Karpas-422 (cell line): ENCODE measurements around the gene CDK17. TPM values are rescaled to one million over a fixed set of nuclear protein-coding genes. Genes with fewer than 3 reads are reported as not detected.
"Not testable (repeated sequence)": the region's sequence is repeated elsewhere in the genome, so short reads cannot be mapped to it uniquely, and the experiment has no call there.

Experiments
- DNase-seq: peaks from one replicate; pipeline ENCODE4 v3.0.0-alpha.2; 2015
- H2AFZ ChIP-seq: fragments of 200-600 bp; sonication (generic); 2 replicates; pipeline ENCODE4 v1.6.1; 2014; ENCODE audit warnings: antibody characterized with exemption, low read length, mixed read lengths
- H3K27ac ChIP-seq: fragments of 200-600 bp; sonication (generic); 2 replicates; pipeline ENCODE4 v1.5.1; 2014; ENCODE audit warnings: mild to moderate bottlenecking, low read length, moderate library complexity
- H3K27me3 ChIP-seq: fragments of 200-600 bp; sonication (generic); 2 replicates; pipeline ENCODE4 v1.6.1; 2014; ENCODE audit warnings: low read length, mixed read lengths
- H3K36me3 ChIP-seq: fragments of 200-600 bp; sonication (generic); 2 replicates; pipeline ENCODE4 v1.6.1; 2014; ENCODE audit warnings: low read length, mixed read lengths; ENCODE audit not compliant: insufficient read depth
- H3K4me1 ChIP-seq: fragments of 200-600 bp; sonication (generic); 2 replicates; pipeline ENCODE4 v1.6.1; 2014; ENCODE audit warnings: mild to moderate bottlenecking, low read length, mixed read lengths
- H3K4me2 ChIP-seq: fragments of 200-600 bp; sonication (generic); 2 replicates; pipeline ENCODE4 v1.6.1; 2014; ENCODE audit warnings: low read length, low read depth, mild to moderate bottlenecking; ENCODE audit not compliant: poor library complexity, severe bottlenecking
- H3K4me3 ChIP-seq: fragments of 200-600 bp; sonication (generic); 2 replicates; pipeline ENCODE4 v1.5.1; 2014; ENCODE audit warnings: mild to moderate bottlenecking, antibody characterized with exemption, low read length, mixed read lengths
- H3K79me2 ChIP-seq: fragments of 200-600 bp; sonication (generic); 2 replicates; pipeline ENCODE4 v1.6.1; 2014; ENCODE audit warnings: mild to moderate bottlenecking, low read length, mixed read lengths
- H3K9ac ChIP-seq: fragments of 200-600 bp; sonication (generic); 2 replicates; pipeline ENCODE4 v1.6.0; 2014; ENCODE audit warnings: low read length
- H3K9me2 ChIP-seq: fragments of 200-600 bp; sonication (generic), shearing (Covaris generic); replicated peaks from 2 replicates; pipeline ENCODE4 v1.6.0; 2014; ENCODE audit warnings: mild to moderate bottlenecking, low read length, moderate library complexity; ENCODE audit not compliant: insufficient read depth
- H3K9me3 ChIP-seq: fragments of 300-700, 200-600 bp; sonication (generic); 2 replicates; pipeline ENCODE4 v1.6.1; 2014; ENCODE audit warnings: low read length, mixed read lengths
- H4K20me1 ChIP-seq: fragments of 200-600 bp; sonication (generic); 2 replicates; pipeline ENCODE4 v1.6.1; 2014; ENCODE audit warnings: mild to moderate bottlenecking, antibody characterized with exemption, low read length, low read depth; ENCODE audit not compliant: insufficient read depth
- total RNA-seq: library from RNA; depleted of rRNA; stranded (reverse); fragments of >200 nt; shearing (Covaris generic); gene quantifications from 2 replicates; pipeline ENCODE4 v1.2.3, GENCODE V29; 2014; ENCODE audit warnings: low replicate concordance

Gene CDK17
- total RNA-seq, 1 experiment from 2014 or later: 71.2 TPM

DNA sequence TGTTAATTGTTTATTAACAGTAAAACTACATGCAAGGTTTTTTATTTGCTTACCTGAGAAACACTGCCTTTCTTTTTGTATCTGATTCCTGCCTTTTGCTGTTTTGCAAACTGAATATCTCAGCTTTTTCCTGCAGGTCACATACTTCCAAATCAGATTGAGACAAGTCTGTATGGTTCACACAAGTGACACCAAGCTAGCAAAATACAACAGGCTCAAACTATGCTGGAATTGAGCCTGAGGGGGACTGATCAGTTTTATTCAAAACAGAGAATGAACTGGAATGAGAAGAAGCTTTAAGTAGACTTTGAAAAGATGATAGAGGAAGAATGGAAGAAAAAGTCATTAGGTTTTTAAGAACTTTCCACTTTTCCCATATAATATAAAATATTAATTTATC lies 12.2 kb upstream of the CDK17 start:
- H4K20me1 ChIP-seq: no peaks in the 10 kb centered on the region
- H3K27me3 ChIP-seq: no peaks in the 10 kb centered on the region
- no peak for DNase-seq
- H2AFZ ChIP-seq: no peak overlapping the region
- H3K4me3 ChIP-seq: no peak overlapping the region
- H3K9me3 ChIP-seq: no peaks in the 10 kb centered on the region
- no peak overlapping the region for H3K27ac ChIP-seq
- no peaks in the 10 kb centered on the region for H3K79me2 ChIP-seq
- no peak overlapping the region for H3K4me2 ChIP-seq
- H3K9me2 ChIP-seq: no peaks in the 10 kb centered on the region
- H3K4me1 ChIP-seq: peaks cover 9% of the 10 kb centered on the region
- H3K9ac ChIP-seq: no peak overlapping the region
- no peaks in the 10 kb centered on the region for H3K36me3 ChIP-seq

DNA sequence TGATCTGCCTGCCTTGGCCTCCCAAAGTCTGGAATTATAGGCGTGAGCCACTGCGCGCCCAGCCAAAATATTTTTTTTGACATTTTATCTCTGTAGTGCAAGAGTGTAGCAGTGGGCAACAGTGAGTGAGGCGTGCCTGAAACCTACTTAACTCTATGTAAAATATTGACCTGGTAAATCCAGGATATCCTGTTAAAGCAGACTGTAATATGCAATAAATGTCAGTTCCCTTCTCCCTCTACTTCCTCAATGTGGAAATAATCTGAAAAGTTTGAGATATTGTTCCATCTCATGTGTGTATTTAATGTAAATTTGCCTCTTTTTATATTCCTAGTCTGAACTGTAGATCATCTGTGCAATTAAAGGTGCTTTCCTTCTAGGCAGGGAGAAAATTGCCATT lies 9.5 kb upstream of the CDK17 start:
- Histone ChIP-seq H3K9me3 (no peaks in the 10 kb centered on the region), H3K9me2 (no peaks in the 10 kb centered on the region), H3K4me2 (no peak overlapping the region), H3K27ac (no peak overlapping the region), H3K36me3 (no peaks in the 10 kb centered on the region), H3K79me2 (no peaks in the 10 kb centered on the region), H3K4me1 (peaks cover 12% of the 10 kb centered on the region), H3K4me3 (no peak overlapping the region), H3K9ac (no peak overlapping the region), H3K27me3 (no peaks in the 10 kb centered on the region), H2AFZ (no peak overlapping the region), H4K20me1 (no peaks in the 10 kb centered on the region)
- DNase-seq: no peak

DNA sequence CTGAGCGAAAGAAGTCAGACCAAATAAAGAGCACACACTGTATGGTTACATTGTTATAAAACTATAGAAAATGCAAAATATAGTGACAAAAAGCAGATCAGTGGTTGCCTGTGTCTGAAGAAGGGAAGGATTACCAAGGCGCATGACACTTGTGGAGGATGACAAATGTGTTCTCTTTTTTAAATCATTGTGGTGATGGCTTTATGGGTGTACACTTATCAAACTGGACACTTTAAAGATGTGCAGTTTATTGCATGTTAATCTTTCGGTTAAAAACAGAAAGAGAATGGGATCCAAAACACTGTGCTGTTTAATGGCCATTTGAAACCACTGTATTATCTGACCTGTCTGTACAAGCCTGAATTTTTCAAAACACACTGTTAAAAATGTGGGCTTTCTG lies 8.8 kb upstream of the CDK17 start:
- Histone ChIP-seq H3K79me2 (no peaks in the 10 kb centered on the region), H3K36me3 (no peaks in the 10 kb centered on the region), H3K4me3 (no peak overlapping the region), H3K9me3 (no peaks in the 10 kb centered on the region), H4K20me1 (no peaks in the 10 kb centered on the region), H3K4me2 (no peak overlapping the region), H3K27me3 (no peaks in the 10 kb centered on the region), H3K9me2 (no peaks in the 10 kb centered on the region), H3K27ac (no peak overlapping the region), H2AFZ (no peak overlapping the region), H3K4me1 (peaks cover 12% of the 10 kb centered on the region), H3K9ac (no peak overlapping the region)
- no peak for DNase-seq

DNA sequence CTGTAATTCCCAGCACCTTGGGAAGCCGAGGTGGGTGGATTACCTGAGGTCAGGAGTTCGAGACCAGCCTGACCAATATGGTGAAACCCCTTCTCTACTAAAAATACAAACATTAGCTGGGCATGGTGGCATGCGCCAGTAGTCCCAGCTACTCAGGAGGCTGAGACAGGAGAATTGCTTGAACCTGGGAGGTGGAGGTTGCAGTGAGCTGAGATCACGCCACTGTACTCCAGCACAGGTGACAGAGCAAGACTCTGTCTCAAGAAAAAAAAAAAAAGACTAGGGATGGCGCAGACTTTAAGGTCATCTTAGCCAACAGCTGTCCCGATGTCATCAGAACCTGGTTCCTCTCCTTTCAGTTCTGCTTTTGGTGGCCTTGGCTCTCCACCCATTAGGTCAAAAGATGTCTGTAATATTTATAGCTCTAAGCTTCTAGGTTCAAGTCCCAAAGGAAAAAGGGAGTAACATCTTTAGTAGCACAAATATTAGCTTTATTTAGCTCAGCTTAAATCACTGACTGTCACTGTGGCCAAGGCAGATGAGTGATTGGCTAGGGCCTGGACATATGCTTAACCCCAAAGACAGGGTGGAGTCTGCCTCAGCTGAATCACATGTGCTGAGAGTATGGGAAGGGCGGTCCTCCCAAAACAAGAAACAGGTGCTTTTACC lies 7.3 kb upstream of the CDK17 start:
- H3K9ac ChIP-seq, H3K27ac ChIP-seq, H4K20me1 ChIP-seq, H3K79me2 ChIP-seq, H3K27me3 ChIP-seq, H3K4me3 ChIP-seq, H2AFZ ChIP-seq, H3K9me3 ChIP-seq, H3K9me2 ChIP-seq, H3K36me3 ChIP-seq: not testable (repeated sequence)
- Histone ChIP-seq H3K4me2 (peak overlapping the region; percentile 0), H3K4me1 (peaks cover 16% of the 10 kb centered on the region)
- DNase-seq: peak; percentile 76

DNA sequence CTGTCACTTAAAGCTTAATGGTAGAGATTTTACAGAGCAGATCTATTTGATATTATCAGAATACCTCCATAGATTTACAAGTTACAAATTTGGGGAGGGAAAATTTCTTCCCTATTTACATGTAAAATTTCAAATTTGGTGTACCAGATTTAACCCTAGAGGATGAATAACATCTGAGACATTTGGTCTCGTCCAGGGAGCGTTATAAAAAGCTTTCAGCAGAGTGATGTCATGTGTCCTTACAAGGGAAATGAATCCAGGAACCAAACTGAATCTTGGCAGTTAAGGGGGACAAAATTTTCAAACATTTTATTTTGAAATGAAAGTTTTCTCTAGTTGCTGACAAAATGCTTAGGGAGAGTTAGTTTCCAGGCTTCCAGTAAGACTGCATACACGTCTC lies 4.5 kb upstream of the CDK17 start:
- peaks cover 30% of the 10 kb centered on the region for H3K4me1 ChIP-seq
- H3K27me3 ChIP-seq: no peaks in the 10 kb centered on the region
- no peak overlapping the region for H3K4me3 ChIP-seq
- no peaks in the 10 kb centered on the region for H3K36me3 ChIP-seq
- no peaks in the 10 kb centered on the region for H3K9me2 ChIP-seq
- no peaks in the 10 kb centered on the region for H3K9me3 ChIP-seq
- DNase-seq: no peak
- no peaks in the 10 kb centered on the region for H4K20me1 ChIP-seq
- H3K4me2 ChIP-seq: no peak overlapping the region
- no peak overlapping the region for H2AFZ ChIP-seq
- H3K27ac ChIP-seq: no peak overlapping the region
- peaks cover 2% of the 10 kb centered on the region for H3K79me2 ChIP-seq
- no peak overlapping the region for H3K9ac ChIP-seq

DNA sequence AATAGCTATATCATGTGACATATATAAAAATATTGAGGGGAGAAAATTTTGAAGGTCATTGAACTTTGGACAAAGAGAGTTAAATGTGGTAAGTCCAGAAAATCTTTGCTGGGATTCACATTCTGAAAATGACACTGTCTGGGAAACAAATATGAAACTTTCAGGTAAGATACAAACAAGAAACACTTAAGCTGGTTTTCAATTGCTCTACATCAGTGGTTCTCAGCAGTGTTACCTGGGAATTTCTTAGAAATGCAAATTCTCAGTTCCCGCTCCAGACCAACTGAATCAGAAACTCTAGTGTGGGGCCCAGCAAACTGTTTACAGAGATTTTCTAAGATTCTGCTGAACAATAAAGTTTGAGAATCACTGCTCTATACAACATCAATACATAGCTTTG lies 3.6 kb upstream of the CDK17 start:
- no peak overlapping the region for H3K4me2 ChIP-seq
- H3K27ac ChIP-seq: no peak overlapping the region
- no peak overlapping the region for H2AFZ ChIP-seq
- no peaks in the 10 kb centered on the region for H3K9me2 ChIP-seq
- H3K27me3 ChIP-seq: no peaks in the 10 kb centered on the region
- no peaks in the 10 kb centered on the region; the same call in 1 of the 2 replicates for H4K20me1 ChIP-seq
- H3K9ac ChIP-seq: no peak overlapping the region
- no peak for DNase-seq
- peaks cover 10% of the 10 kb centered on the region for H3K79me2 ChIP-seq
- no peak overlapping the region for H3K4me3 ChIP-seq
- no peaks in the 10 kb centered on the region for H3K9me3 ChIP-seq
- H3K36me3 ChIP-seq: no peaks in the 10 kb centered on the region
- peaks cover 30% of the 10 kb centered on the region for H3K4me1 ChIP-seq

DNA sequence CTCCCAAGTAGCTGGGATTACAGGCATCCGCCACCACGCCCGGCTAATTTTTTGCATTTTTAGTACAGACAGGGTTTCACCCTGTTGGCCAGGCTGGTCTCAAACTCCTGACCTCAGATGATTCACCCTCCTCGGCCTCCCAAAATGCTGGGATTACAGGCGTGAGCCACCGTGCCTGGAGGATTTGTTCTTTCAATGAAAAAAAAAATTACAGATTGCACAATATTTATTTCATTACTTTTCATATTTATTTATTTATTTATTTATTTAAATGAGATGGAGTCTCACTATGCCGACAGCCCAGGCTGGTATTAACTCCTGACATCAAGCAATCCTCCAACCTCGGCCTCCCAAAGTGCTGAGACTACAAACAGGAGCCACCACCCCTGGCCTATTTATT lies 2.3 kb upstream of the CDK17 start:
- not testable (repeated sequence) for H3K9me3 ChIP-seq, H3K9ac ChIP-seq, H4K20me1 ChIP-seq, H3K4me3 ChIP-seq, H3K36me3 ChIP-seq, H2AFZ ChIP-seq, H3K9me2 ChIP-seq, H3K4me2 ChIP-seq, H3K27me3 ChIP-seq, DNase-seq, H3K27ac ChIP-seq
- H3K4me1 ChIP-seq: peaks cover 35% of the 10 kb centered on the region
- peaks cover 23% of the 10 kb centered on the region for H3K79me2 ChIP-seq

DNA sequence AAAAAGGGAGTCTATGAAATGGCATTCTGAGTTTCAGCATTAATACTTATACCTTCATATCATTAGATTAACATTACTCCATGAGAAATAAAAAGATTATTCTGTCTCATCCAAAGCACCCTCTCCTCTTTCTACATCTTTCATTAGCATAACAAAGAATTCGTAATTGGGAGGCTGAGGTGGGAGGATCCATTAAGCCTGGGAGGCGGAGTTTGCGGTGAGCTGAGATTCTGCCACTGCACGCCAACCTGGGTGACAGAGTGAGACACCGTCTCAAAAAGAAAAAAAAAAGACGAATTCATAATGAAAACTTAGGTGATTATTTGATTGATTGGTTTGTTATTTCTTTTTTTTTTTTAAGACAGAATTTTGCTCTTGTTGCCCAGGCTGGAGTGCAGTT lies 1.8 kb upstream of the CDK17 start:
- H3K27me3 ChIP-seq: no peaks in the 10 kb centered on the region
- no peaks in the 10 kb centered on the region for H3K9me2 ChIP-seq
- no peak overlapping the region for H3K9ac ChIP-seq
- no peaks in the 10 kb centered on the region for H3K36me3 ChIP-seq
- H4K20me1 ChIP-seq: no peaks in the 10 kb centered on the region; the same call in 1 of the 2 replicates
- H3K4me1 ChIP-seq: peaks cover 35% of the 10 kb centered on the region
- H3K4me2 ChIP-seq: peak overlapping the region; percentile 90
- H3K79me2 ChIP-seq: peaks cover 28% of the 10 kb centered on the region
- H2AFZ ChIP-seq: no peak overlapping the region; the same call in 1 of the 2 replicates
- H3K4me3 ChIP-seq: peak overlapping the region; percentile 83; the same call in 1 of the 2 replicates
- H3K9me3 ChIP-seq: no peaks in the 10 kb centered on the region
- no peak for DNase-seq
- H3K27ac ChIP-seq: no peak overlapping the region
